Measurements from ENCODE around the gene FAHD1.

GRCh38 chr16:1877089-1877488 lies 50.1 kb downstream of the FAHD1 start:
- TF ChIP-seq CTCF (IDR thresholded peaks at IDR 0.05; ENCODE audit: poor library complexity, severe bottlenecking), result no peak
- no peak for TF ChIP-seq EZH2 (IDR thresholded peaks at IDR 0.05; ENCODE audit: borderline replicate concordance, insufficient read depth, low read length, poor library complexity, severe bottlenecking)

Data from neural cell (in vitro differentiated cells).